Measurements from ENCODE around the gene SH2D2A.
A peak's percentile ranks its signal among the peaks of the same experiment; 100 is the strongest.

Gene SH2D2A

GRCh38 chr1:156797212-156797871 lies 19.3 kb downstream of the SH2D2A start:
- DNase-seq (ENCODE audit: low read depth): no peak
- H3K4me3 ChIP-seq (ENCODE audit: control insufficient read depth, low read depth, low read length): no peak overlapping the region
- TF ChIP-seq CTCF (IDR thresholded peaks at IDR 0.05; ENCODE audit: control insufficient read depth, insufficient read depth, low read depth, low read length, missing control alignments): peak; percentile 78

- H3K4me3 ChIP-seq (ENCODE audit: control insufficient read depth, low read depth, low read length): no peak overlapping the region
- no peak for DNase-seq (ENCODE audit: low read depth)
- TF ChIP-seq CTCF (IDR thresholded peaks at IDR 0.05; ENCODE audit: control insufficient read depth, insufficient read depth, low read depth, low read length, missing control alignments): no peak
Observed at GRCh38 chr1:156796340-156797097, 20.1 kb downstream of the SH2D2A start.

DNA sequence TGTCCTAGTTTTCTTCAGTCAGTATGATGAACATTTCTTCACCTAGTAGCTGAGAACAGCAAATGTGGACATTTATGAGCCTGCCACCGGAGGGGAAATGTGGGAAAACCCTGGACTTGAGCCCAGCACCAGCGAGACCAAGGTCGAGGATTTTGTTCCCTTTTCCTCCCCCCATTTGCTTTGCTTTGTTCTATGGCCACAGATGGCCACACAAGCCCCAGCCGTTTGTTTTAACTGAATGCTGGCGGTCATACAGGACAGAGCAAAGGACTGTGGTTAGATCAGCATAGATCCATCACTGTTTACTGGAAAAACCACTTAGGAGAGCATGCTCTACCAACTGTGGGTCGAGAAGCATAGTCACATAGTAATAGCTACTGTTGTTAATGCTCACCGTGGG lies 20.9 kb downstream of the SH2D2A start:
- TF ChIP-seq CTCF (IDR thresholded peaks at IDR 0.05; ENCODE audit: control insufficient read depth, insufficient read depth, low read depth, low read length, missing control alignments): no peak
- DNase-seq (ENCODE audit: low read depth): no peak
- H3K4me3 ChIP-seq (ENCODE audit: control insufficient read depth, low read depth, low read length): no peak overlapping the region

- no peak for DNase-seq (ENCODE audit: low read depth)
- no peak overlapping the region for H3K4me3 ChIP-seq (ENCODE audit: control insufficient read depth, low read depth, low read length)
- TF ChIP-seq CTCF (IDR thresholded peaks at IDR 0.05; ENCODE audit: control insufficient read depth, insufficient read depth, low read depth, low read length, missing control alignments): no peak
Observed at GRCh38 chr1:156795374-156795733, 21.3 kb downstream of the SH2D2A start.

DNA sequence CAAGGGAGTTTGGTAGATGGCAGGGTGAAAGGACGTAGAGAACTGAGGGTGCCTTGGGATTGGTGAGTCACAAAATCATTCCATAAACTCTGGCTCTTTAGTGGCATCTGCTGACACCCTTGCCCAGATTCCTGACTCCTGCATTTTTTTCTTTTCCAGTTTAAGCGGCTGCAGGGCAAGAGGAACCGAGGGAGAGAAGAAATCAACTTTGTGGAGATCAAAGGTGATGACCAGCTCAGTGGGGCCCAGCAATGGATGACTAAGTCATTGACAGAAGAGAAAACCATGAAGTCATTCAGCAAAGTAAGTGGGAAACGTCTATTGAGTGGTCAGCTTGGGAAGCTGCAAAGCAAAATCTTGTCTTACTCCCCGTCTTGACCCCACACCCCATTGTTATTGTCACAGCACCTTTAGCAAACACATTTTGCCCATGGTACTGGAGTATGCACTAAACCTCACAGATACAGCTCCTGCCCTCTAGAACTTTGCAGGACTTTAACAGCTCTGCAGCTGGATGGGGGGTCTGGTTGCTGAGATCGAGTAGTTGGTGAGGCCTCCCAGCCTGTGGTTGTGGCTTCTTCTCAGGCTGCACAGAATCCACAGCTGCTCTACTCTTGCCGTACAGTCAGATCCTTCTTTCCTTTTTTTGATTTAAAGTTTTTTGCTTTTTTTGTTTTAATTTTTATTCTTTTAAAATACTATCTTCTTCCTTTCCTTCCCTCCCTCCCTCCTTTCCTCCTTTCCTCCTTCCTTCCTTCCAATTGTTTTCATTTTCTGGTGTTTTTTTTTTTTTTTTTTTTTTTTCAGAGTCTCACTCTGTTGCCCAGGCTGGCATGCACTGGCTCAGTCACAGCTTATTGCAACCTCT lies 21.9 kb downstream of the SH2D2A start:
- no peak overlapping the region for H3K4me3 ChIP-seq (ENCODE audit: control insufficient read depth, low read depth, low read length)
- no peak for TF ChIP-seq CTCF (IDR thresholded peaks at IDR 0.05; ENCODE audit: control insufficient read depth, insufficient read depth, low read depth, low read length, missing control alignments)
- no peak for DNase-seq (ENCODE audit: low read depth)

- no peak overlapping the region for H3K4me3 ChIP-seq (ENCODE audit: control insufficient read depth, low read depth, low read length)
- no peak for DNase-seq (ENCODE audit: low read depth)
- TF ChIP-seq CTCF (IDR thresholded peaks at IDR 0.05; ENCODE audit: control insufficient read depth, insufficient read depth, low read depth, low read length, missing control alignments): no peak
Observed at GRCh38 chr1:156789621-156790318, 26.9 kb downstream of the SH2D2A start.

All from AG09309 (cell line).